Measurements from ENCODE around the gene EIF4E2.
"Not testable (repeated sequence)": the region's sequence is repeated elsewhere in the genome, so short reads cannot be mapped to it uniquely, and the experiment has no call there.

The EIF4E2 gene

DNA sequence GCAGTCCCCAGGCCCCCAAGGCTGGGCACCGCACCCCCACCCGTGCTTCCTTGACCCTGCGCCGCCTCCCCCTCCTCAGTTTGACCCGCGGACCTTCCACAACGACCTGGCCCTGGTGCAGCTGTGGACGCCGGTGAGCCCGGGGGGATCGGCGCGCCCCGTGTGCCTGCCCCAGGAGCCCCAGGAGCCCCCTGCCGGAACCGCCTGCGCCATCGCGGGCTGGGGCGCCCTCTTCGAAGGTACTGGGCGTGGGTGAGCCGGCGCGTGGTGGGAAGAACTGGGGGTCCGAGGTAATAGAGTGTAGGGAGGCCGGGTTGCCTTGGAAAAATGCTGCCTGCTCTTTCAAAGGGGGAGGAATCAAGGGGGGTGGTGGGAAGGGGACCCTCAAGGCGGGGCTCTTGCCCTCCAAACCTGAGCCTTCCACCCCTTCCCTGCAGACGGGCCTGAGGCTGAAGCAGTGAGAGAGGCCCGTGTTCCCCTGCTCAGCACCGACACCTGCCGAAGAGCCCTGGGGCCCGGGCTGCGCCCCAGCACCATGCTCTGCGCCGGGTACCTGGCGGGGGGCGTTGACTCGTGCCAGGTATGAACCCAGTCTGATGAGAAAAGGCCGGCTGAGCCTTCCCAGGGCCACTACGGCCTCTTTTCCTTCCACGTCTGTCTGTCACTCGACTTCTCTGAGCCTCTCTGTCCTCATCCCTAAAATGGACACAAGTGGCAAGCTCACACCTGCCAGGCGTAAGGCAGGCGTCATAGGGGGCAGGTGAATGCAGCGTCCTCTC is 27.7 kb upstream of the EIF4E2 start:
- no peak for DNase-seq

DNA sequence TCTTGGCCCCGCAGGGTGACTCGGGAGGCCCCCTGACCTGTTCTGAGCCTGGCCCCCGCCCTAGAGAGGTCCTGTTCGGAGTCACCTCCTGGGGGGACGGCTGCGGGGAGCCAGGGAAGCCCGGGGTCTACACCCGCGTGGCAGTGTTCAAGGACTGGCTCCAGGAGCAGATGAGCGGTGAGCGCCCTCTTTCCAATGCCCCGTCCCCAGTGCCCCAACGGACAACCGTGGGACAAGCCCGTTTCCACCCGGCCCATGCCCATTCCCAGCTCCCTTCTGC is 27.1 kb upstream of the EIF4E2 start:
- DNase-seq, result no peak

- DNase-seq, result peak; percentile 66
These were observed 26.5 kb upstream of the EIF4E2 start for GRCh38 chr2:232523682-232524597.

DNA sequence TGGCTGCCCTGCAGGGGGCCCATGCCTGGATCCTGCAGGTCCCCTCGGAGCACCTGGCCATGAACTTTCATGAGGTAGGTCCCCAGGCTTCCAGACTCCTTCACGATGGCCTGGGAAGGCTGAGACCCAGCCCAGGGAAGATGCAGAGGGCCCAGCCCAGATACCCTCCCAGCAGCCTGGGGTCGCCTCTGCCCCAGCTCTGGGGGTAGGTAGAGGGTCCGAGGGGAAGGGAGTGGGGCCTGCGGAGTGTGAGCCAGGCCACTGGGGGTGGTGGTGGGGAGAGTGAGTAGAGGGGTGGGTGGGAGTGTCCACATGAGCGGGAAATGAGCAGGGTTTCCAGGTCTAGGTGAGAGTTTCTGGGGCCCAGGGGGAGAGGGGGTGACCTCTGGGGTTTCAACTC is 25.7 kb upstream of the EIF4E2 start:
- no peak for DNase-seq

DNA sequence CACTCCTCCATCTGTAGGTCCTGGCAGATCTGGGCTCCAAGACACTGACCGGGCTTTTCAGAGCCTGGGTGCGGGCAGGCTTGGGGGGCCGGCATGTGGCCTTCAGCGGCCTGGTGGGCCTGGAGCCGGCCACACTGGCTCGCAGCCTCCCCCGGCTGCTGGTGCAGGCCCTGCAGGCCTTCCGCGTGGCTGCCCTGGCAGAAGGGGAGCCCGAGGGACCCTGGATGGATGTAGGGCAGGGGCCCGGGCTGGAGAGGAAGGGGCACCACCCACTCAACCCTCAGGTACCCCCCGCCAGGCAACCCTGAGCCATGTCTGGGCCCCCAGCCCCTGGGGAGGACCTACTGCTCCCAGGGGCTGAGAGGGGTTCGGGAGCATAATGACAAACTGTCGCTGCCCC is 25.3 kb upstream of the EIF4E2 start:
- DNase-seq, result no peak

DNA sequence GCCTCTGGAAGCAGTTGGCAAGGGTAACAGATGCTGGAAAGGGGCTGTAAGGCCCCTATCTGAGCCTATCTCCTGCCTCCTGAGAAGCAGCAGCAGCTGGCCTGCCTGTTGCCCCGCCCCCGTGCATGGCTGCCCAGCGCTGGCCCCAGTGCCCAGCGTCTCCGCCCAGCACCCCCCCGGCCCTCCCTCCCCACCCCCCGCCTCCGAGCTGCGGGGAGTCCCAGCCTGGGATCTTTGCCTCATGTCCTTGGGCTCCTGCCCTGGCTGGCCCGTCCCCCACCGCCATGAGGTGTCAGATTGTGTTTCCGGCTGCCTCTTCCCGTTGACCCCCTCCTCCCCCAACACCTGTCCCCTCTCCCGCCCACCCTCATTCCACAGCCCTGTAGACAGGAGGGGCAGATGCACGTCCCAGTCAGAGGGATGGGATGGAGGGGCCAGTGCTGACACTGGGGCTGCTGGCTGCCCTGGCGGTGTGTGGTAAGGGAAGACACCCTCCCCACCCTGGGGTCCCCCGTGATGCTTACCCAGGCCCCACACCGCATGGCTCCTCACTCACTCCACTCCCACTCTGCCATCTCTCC is 24.6 kb upstream of the EIF4E2 start, which contains the start of gene CHRND:
Gene CHRND (plus strand): TSS at position 370 of the 581 bp plus-strand sequence. CDS start 56 bp downstream, at position 426.
- peak; percentile 82 for DNase-seq

GRCh38 chr2:232526372-232526941 is 24.0 kb upstream of the EIF4E2 start:
- DNase-seq, result no peak

GRCh38 chr2:232527905-232528470 is 22.5 kb upstream of the EIF4E2 start:
- DNase-seq, result no peak

DNA sequence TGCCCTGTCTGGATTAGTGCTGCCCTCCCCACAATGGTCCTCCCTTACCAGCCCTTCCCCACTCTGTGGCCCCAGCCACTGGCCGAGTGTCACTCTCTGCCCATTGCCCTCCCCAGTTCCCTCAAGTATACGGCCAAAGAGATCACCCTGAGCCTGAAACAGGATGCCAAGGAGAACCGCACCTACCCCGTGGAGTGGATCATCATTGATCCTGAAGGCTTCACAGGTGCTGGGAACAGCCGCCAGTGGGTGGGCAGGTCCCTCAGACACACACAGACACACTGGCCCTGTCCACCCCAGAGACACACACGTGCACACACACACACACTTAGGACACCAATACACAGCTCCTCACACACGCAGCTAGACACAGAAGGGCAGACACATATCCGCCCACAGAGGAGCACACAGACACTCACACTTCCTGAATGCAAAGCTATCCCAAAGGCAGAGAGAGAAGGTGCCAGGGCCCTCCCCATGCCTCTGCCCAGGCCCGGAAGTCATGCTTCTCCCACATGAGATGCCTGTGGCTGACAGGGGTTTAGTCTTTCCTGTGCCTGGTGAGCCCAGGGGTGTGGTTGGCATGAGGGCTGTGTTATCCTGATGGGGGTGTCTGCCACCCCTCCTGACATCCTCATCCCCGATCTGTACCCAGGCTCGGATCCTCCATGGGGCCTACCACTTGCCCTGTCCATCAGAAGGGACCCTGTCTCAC is 21.6 kb upstream of the EIF4E2 start:
- DNase-seq, result no peak

DNA sequence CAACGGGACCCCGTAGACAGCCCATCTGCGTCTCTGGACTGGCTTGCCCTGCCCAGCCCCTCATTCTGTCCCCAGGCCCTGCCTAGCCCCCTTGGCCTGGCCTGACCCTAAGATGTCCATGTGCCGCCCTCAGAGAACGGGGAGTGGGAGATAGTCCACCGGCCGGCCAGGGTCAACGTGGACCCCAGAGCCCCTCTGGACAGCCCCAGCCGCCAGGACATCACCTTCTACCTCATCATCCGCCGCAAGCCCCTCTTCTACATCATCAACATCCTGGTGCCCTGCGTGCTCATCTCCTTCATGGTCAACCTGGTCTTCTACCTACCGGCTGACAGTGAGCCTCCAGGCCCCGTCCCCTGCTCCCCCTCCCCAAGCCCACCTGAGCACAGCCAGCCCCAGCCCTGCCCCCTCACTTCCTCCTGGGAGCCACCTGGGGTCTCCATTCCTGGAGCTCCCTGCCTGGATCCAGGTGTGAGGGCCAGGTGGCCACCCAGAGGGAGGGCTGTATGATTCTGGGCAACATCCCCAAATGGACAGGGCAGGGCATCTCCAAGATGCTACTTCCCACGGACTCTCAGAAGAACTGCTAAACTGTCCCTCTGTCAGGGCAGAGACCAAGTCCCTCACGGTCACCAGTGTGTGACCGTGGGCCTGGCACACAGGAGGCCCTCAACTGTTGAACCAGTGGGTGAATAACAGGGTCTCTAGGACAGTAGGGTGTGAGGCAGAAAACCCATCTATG is 20.5 kb upstream of the EIF4E2 start:
- DNase-seq, result no peak

GRCh38 chr2:232530626-232531260 is 19.7 kb upstream of the EIF4E2 start:
- DNase-seq, result no peak

GRCh38 chr2:232532419-232532818 is 18.1 kb upstream of the EIF4E2 start:
- no peak for DNase-seq

DNA sequence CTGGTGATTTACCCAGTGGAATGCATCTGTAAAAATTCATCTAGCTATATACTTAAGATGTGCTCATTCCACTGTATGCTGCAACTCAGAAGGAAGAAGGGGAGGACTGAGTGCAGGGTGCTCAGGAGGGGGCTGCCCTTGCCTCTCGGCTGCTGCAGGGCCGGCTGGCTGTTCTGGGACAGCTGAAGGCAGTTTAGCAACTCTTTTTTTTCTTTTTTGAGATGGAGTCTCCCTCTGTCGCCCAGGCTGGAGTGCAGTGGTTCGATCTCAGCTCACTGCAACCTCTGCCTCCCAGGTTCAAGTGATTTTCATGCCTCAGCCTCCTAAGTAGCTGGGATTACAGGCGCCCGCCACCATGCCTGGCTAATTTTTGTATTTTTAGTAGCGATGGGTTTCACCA is 17.7 kb upstream of the EIF4E2 start:
- not testable (repeated sequence) for DNase-seq

GRCh38 chr2:232533944-232534710 is 16.4 kb upstream of the EIF4E2 start:
- no peak for DNase-seq

- no peak for DNase-seq
These were observed 15.4 kb upstream of the EIF4E2 start for GRCh38 chr2:232534940-232535651.

DNA sequence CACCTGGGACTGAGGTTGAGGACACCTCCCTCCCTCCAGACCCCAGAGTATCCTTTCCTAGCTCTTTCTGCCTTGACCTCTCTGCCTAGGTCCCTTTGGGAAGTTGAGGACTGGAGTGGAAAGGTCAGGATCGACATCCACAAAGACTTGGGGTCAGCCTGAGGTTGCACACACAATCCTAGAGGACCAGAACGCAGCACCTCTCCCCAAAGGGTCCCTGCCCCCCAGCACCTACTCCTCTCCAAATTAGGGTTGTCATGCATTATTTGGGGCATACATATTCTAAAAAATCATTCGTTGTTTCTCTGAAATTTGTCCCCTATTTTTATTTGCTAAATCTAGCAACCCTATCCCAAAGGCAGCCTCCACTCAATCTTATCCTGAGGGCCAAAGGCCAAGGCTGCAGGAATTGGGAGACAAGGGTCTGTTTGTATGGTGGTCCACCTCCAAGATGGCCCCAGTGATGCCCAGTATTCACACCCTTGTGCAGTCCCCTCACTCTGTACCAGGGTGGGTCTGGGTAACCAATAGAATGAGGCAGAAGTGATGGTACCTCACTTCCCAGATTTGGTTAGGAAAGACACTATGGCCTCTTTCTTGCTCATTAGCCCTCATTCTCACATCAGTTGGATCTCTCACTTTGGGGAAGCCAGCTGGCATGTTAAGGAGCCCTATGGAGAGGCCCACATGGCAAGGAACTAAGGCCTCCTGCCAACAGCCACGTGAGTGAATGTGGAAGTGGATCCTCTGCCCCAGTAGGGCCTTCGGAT is 14.5 kb upstream of the EIF4E2 start:
- no peak for DNase-seq

- DNase-seq, result no peak
These were observed 13.4 kb upstream of the EIF4E2 start for GRCh38 chr2:232537079-232537478.

DNA sequence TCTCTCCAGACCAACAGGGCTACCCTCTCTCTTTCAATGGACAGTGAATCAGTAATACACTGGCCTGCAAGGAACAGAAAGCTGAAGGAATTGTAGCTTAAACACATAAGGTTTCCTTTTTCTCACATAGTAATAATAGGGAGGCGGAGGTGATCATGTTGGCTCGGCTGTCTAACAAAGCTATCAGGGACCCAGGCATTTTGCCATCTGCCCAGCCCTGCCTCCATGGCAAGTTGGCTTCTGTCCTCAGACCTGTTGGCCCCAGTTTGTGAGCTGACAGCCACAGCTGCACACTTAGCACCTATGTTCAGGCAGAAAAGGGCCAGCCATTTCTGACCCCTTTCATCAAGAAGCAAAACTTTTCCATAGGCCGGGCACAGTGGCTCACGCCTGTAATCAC is 13.0 kb upstream of the EIF4E2 start:
- DNase-seq, result no peak

DNA sequence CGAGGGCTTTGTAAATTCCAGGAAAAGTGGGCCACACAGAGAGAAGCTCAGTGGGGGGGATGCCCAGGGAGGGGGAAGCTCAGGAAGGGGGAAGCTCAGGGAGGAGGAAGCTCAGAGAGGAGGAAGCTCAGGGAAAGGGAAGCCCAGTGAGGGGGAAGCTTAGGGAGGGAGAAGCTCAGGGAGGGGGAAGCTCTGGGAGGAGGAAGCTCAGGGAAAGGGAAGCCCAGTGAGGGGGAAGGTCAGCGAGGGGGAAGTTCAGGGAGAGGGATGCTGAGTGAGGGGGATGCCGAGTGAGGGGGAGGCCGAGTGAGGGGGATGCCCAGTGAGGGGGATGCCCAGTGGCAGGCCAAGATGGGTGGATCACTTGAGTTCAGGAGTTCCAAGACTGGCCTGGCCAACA is 11.8 kb upstream of the EIF4E2 start:
- no peak for DNase-seq

Measured in right forelimb (tissue), 1 donor.